ENCODE data around the gene UBE3C.

- TF ChIP-seq CTCF (IDR thresholded peaks at IDR 0.05; ENCODE audit: low read depth, low read length) (no peak), POLR2A (IDR thresholded peaks at IDR 0.05; ENCODE audit: extremely low read depth, insufficient read length) (no peak), MAX (IDR thresholded peaks at IDR 0.05; ENCODE audit: low read depth, low read length) (no peak), MYC (IDR thresholded peaks at IDR 0.05; ENCODE audit: low read depth, low read length) (no peak)
These were observed 56.2 kb downstream of the UBE3C start for GRCh38 chr7:157194948-157195347.
